ENCODE measurements around the gene CNTNAP5.

The CNTNAP5 gene

GRCh38 chr2:124646166-124646815, 621.2 kb downstream of the CNTNAP5 start:
- DNase-seq: no peak

GRCh38 chr2:124647245-124647644, 622.2 kb downstream of the CNTNAP5 start:
- DNase-seq: no peak

GRCh38 chr2:124647663-124648062, 622.6 kb downstream of the CNTNAP5 start:
- no peak for DNase-seq

- DNase-seq: no peak
Measured at GRCh38 chr2:124649001-124649400, 623.9 kb downstream of the CNTNAP5 start.

- no peak for DNase-seq
Measured at GRCh38 chr2:124652099-124652498, 627.0 kb downstream of the CNTNAP5 start.

GRCh38 chr2:124658373-124658772, 633.3 kb downstream of the CNTNAP5 start:
- DNase-seq: no peak

- DNase-seq: no peak
Measured at GRCh38 chr2:124661558-124661957, 636.5 kb downstream of the CNTNAP5 start.

- no peak for DNase-seq
Measured at GRCh38 chr2:124662946-124663644, 638.0 kb downstream of the CNTNAP5 start.

- no peak for DNase-seq
Measured at GRCh38 chr2:124663645-124663997, 638.5 kb downstream of the CNTNAP5 start.

- DNase-seq: no peak
Measured at GRCh38 chr2:124664363-124664762, 639.3 kb downstream of the CNTNAP5 start.

GRCh38 chr2:124666976-124667375, 641.9 kb downstream of the CNTNAP5 start:
- no peak for DNase-seq

- DNase-seq: no peak
Measured at GRCh38 chr2:124668161-124668560, 643.1 kb downstream of the CNTNAP5 start.

- no peak for DNase-seq
Measured at GRCh38 chr2:124670187-124670586, 645.1 kb downstream of the CNTNAP5 start.

GRCh38 chr2:124678043-124678442, 653.0 kb downstream of the CNTNAP5 start:
- no peak for DNase-seq

- no peak for DNase-seq
Measured at GRCh38 chr2:124683536-124684428, 658.7 kb downstream of the CNTNAP5 start.

GRCh38 chr2:124689348-124689747, 664.3 kb downstream of the CNTNAP5 start:
- no peak for DNase-seq

- no peak for DNase-seq
Measured at GRCh38 chr2:124692216-124692615, 667.1 kb downstream of the CNTNAP5 start.

- no peak for DNase-seq
Measured at GRCh38 chr2:124692707-124693106, 667.6 kb downstream of the CNTNAP5 start.

- no peak for DNase-seq
Measured at GRCh38 chr2:124693156-124693555, 668.1 kb downstream of the CNTNAP5 start.

GRCh38 chr2:124698979-124699565, 674.0 kb downstream of the CNTNAP5 start:
- no peak for DNase-seq

GRCh38 chr2:124702777-124703176, 677.7 kb downstream of the CNTNAP5 start:
- DNase-seq: no peak

GRCh38 chr2:124704071-124704925, 679.2 kb downstream of the CNTNAP5 start:
- DNase-seq: no peak
